NCI-H526 treated with DMSO at 0.1 percent for 48 hours (cell line): ENCODE measurements around the gene FMR1.

Experiments
- DNase-seq: peaks from one replicate; lab custom pipeline; 2025; lab: John Stamatoyannopoulos, UW

FMR1 gene

GRCh38 chrX:147911192-147912022 is at the start of gene FMR1:
Gene FMR1, plus strand, starts transcription at chrX:147911919. Its CDS starts 261 bp downstream, at chrX:147912180.
- peak; percentile 87 for DNase-seq

- DNase-seq, result no peak
Observed at GRCh38 chrX:147875866-147876596, 35.7 kb upstream of the FMR1 start.

- no peak for DNase-seq
Observed at GRCh38 chrX:147876849-147877646, 34.7 kb upstream of the FMR1 start.

GRCh38 chrX:147877726-147878125 is 34.0 kb upstream of the FMR1 start:
- no peak for DNase-seq

- DNase-seq, result no peak
Observed at GRCh38 chrX:147884958-147885357, 26.8 kb upstream of the FMR1 start.

GRCh38 chrX:147890756-147891155 is 21.0 kb upstream of the FMR1 start:
- DNase-seq, result no peak

- no peak for DNase-seq
Observed at GRCh38 chrX:147891896-147892295, 19.8 kb upstream of the FMR1 start.

GRCh38 chrX:147893741-147894140 is 18.0 kb upstream of the FMR1 start:
- DNase-seq, result no peak

- no peak for DNase-seq
Observed at GRCh38 chrX:147894366-147894963, 17.3 kb upstream of the FMR1 start.

GRCh38 chrX:147897117-147897516 is 14.6 kb upstream of the FMR1 start:
- DNase-seq, result no peak

- no peak for DNase-seq
Observed at GRCh38 chrX:147898951-147899350, 12.8 kb upstream of the FMR1 start.

- no peak for DNase-seq
Observed at GRCh38 chrX:147899379-147900114, 12.2 kb upstream of the FMR1 start.

- no peak for DNase-seq
Observed at GRCh38 chrX:147900349-147900748, 11.4 kb upstream of the FMR1 start.

- no peak for DNase-seq
Observed at GRCh38 chrX:147901461-147902126, 10.1 kb upstream of the FMR1 start.

GRCh38 chrX:147902270-147902669 is 9.4 kb upstream of the FMR1 start:
- DNase-seq, result no peak

GRCh38 chrX:147908106-147908505 is 3.6 kb upstream of the FMR1 start:
- no peak for DNase-seq

- no peak for DNase-seq
Observed at GRCh38 chrX:147910607-147911006, 1.1 kb upstream of the FMR1 start.

- peak; percentile 32 for DNase-seq
Observed at GRCh38 chrX:147912093-147912801, 528 bp downstream of the FMR1 start.

GRCh38 chrX:147913570-147913969 is 1.9 kb downstream of the FMR1 start:
- no peak for DNase-seq

- DNase-seq, result no peak
Observed at GRCh38 chrX:147914591-147914990, 2.9 kb downstream of the FMR1 start.
